GM12874 (cell line): ENCODE results near the gene FMN1.

Experiments
- CTCF ChIP-seq: IDR thresholded peaks from 2 replicates; pipeline ENCODE4 v1.5.1; 2011; ENCODE audit warnings: low read depth, mild to moderate bottlenecking, control low read depth, low read length, moderate library complexity; ENCODE audit not compliant: insufficient read depth

The FMN1 gene

GRCh38 chr15:32889214-32889613 is 305.3 kb downstream of the FMN1 start:
- no peak for TF ChIP-seq CTCF

GRCh38 chr15:32888221-32888761 is 306.2 kb downstream of the FMN1 start:
- no peak for TF ChIP-seq CTCF

GRCh38 chr15:32887090-32887489 is 307.4 kb downstream of the FMN1 start:
- TF ChIP-seq CTCF, result no peak

GRCh38 chr15:32886459-32886858 is 308.1 kb downstream of the FMN1 start:
- TF ChIP-seq CTCF, result no peak

GRCh38 chr15:32885713-32886112 is 308.8 kb downstream of the FMN1 start:
- no peak for TF ChIP-seq CTCF

GRCh38 chr15:32884146-32884545 is 310.4 kb downstream of the FMN1 start:
- no peak for TF ChIP-seq CTCF

GRCh38 chr15:32882955-32883354 is 311.6 kb downstream of the FMN1 start:
- no peak for TF ChIP-seq CTCF
